DMS53 treated with DMSO at 0.1 percent for 48 hours (cell line): ENCODE results near the gene MMP24OS.
"Not testable (repeated sequence)": the region's sequence is repeated elsewhere in the genome, so short reads cannot be mapped to it uniquely, and the experiment has no call there.

Experiments used
- DNase-seq: peaks from one replicate; lab custom pipeline; 2025; ENCODE audit not compliant: unreplicated experiment; lab: John Stamatoyannopoulos, UW

Gene MMP24OS

DNA sequence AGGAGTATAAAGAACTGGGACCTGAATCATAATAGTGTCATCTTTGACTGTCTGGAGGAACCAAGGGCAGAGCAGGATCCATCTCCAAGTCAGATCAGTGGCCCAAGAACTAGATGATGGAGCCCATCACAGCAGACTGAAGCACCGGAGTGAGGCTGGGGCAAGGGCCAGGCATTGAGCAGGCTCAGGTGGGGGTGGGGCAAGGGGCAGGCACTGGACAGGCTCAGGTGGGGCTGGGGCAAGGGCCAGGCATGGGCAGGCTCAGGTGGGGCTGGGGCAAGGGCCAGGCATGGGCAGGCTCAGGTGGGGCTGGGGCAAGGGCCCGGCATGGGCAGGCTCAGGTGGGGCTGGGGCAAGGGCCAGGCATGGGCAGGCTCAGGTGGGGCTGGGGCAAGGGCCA, 25.3 kb downstream of the MMP24OS start:
- not testable (repeated sequence) for DNase-seq

DNA sequence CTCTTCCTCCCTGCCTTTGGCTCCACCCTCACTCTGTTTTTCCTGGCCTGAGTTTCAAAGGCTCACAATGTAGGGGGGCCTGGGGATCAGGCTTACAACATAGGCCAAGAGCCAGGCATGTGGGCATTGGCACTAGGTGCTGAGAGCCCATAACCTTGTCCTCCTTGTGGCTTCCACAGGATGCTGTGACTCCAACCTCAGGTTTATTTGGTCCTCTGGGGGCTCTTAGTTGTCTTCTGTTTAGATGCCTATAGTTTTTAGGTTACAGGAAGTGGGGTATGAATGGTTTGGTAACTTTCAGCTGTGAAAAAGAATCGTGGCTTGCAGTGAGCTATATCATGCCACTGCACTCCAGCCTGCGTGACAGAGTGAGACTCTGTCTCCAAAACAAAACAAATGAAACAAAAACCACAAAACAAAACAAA, 25.9 kb downstream of the MMP24OS start:
- DNase-seq, result no peak

DNA sequence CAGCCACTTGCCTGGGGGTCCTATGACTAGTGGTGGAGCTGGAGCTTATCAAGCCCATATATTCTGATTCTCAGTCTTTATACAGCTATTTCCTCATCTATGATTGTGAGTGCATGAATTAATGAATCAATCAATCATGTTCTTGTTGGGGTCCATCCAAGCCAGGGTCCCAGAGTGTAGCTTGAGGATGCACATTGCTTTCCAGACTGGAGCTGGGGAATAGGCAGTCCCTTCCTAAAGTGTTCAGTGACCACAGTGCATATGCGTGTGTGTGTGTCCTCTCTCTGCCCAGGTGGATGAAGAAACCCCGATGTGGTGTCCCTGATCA, 26.3 kb downstream of the MMP24OS start:
- DNase-seq, result no peak

DNA sequence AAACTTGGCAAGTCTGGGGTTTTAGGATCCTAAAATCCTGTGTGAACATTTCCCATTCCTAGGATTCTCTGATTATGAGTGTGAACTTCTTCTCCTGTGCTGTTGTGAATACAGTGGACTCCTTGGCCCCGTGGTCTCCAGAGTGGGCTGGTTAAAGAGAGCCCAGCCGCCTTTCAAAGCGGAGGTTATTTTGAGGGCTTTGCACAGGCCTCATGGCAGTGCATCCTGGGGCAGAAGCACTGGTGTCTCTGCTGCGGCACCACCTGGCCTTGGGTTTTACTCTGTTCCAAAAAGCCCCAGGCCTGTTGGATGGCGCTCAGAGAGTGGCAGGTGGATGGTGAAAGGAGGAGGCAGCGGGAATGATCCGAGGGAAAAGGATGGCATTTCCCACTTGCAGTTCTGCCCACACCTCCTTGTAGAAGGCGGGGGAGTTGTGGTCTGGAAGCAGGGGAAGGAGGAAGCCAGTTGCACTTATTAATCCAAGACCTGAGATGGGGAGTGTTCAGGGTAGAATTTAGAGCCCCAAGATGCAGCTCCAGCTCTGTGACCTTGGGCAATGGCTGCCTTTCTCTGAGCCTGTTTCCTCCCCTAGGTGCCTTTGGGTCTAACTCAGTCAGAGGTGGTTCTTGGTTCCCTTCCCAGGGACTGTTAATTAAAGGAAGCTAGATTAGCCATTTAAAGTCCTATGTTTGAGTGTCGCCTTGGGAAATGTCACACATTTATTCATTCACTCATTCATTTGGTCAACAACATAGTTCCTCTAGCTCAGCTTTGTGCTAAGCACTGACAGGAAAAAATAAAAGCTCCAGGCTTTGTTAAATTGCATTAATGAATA, 29.1 kb downstream of the MMP24OS start:
- no peak for DNase-seq

DNA sequence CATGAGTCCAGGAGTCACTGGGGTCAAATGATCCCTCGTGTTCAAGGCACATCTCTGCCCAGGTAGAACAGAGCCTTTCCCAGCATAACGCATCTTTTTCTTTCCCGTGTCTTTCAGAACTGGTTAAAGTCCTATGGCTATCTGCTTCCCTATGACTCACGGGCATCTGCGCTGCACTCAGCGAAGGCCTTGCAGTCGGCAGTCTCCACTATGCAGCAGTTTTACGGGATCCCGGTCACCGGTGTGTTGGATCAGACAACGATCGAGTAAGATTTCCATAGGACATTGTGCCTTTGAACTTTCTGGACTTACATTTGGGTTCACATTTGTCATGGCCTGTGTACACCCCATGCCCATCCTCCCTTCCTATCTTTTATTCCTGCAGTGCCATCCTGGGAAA, 31.2 kb downstream of the MMP24OS start:
- DNase-seq, result no peak

DNA sequence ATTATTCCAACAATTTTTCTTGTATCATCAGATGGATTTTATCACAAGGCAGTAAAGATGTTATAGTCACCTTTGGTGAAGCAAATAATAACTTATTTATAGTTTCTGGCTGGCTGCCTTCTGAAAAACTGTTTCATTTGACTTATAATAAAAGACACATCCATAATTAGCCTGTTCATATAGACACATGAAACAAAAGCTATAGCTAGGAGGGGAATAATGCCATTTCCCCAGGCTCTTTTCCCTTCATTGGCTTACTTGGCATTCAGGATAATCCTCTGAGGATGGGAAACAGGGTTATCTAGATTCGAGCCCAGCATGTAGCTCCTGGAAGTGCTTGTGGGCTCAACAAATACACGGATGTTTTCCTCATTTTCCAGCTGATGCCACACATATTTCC, 33.9 kb downstream of the MMP24OS start:
- DNase-seq, result no peak

DNA sequence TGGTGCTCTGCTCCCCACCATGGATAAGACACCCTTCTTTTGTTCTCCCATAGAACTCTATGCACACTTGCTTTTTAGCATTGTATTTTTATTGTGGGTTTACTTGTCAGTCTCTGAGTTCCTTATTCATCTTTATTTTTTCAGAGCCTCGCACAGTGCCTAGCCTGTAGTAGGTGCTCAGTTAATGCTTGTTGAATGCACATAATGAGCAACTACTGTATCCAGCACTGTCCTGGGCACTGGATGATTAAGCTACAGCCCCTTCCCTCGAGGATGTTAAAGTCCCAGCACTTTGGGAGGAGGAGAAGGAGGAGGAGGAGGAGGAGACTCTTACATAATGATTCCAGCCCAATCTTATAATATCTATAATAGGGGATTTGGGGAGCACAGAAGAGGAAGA, 34.6 kb downstream of the MMP24OS start:
- DNase-seq, result no peak

DNA sequence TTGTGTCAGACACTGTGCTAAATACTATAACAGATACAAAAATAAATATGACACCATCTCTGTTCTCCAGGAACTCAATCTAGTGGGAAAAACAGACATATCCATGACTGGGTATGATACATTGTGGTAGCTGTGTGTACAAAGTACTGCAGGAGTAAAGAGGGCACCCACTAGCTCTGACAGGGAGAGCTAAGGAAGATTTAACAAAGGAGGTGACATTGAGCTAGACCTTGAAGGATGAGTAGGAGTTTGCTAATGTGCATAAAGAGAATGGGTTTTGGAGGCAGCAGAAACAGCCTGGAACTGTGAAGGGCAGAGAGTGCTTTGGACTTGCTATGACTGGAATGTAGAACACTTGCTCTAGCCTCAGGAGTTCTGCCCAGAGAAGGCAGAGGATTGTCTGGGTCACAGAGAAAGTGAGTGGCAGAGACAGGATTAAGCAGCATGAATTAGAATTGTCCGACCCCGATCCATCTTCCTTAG, 37.1 kb downstream of the MMP24OS start:
- DNase-seq, result no peak

DNA sequence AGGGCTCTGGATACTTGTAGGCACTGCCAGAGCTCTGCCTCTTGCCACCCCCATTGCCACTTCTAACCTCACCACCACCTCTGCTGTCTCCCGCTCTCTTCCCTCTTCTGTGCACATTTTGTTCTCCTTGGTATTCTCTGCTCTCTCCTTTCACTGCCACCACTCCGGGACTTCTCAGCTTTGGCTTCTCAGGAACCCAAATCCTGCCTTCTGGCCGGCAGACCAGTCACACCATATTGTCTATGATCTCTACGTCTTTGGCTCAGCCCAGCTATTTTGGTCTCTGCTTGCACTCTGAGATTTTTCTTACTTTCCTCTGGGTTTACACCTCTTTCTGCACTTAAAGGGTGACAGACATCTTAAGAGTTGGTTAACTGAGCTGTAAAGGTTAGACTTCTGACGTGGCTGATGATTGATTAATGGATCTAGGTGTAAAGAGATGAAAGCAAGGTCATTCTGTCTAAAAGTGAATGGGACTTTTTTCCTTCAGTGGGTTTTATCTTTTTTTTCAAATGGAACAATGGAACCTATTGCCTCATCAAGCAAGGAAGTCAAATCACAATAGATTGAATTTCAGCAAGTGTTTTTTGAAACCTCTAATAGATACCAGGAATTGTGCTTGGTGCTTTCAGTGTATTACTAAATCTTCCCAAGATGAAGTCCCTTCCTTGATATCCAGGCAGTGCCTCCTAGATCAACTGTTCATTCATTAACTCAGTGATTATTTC, 37.7 kb downstream of the MMP24OS start:
- DNase-seq, result no peak

DNA sequence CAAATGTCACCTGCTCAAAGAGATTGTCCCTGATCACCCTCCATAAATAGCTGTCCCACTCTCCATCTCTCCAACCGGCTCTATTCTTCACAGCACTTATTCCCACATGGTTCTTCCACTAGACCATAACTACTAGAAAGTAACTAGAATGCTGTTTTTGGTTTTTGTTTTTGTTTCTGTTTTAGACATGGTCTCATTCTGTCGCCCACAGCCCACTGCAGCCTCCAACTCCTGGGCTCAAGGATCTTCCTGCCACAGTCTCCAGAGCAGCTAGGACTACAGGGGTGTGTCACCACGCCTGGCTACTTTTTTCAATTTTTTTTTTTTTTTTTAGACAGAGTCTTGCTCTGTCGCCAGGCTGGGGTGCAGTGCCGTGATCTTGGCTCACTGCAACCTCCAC, 39.2 kb downstream of the MMP24OS start:
- DNase-seq, result no peak

DNA sequence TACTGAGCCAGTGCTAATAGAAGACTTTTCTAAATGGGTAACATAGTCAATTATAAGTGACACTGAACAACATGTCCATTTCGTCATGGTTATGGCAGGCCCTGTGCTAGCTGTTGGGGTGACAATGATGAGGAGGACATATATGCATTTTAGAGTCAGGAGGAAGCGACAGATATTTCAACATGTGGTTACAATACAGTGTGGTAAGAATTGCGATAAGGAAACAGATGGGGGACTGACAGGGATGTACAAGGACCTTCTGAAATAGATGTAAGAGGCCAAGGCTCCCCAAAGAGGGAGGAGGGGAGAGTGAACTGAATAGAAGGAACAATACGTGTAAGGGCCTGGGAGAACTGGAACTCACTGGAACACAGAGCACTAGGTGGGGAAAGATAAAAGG, 39.8 kb downstream of the MMP24OS start:
- DNase-seq, result no peak

DNA sequence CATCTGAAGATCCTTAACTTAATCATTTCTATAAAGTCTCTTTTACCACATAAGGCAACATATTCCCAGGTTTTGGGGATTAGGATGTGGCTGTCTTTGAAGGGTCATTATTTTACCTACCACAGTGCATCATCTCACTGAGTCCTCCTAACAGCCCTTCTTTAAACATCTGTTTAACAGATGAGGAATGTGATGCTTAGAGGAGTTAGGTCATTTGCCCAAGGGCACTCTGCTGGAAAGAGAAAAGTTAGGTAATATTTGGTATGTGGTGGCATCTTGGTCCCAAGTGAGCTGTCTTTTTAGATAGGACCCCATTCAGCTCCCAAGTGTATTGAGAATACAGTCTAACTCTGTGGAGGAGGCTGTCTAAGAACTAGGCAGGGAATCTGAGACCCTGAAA, 40.4 kb downstream of the MMP24OS start:
- DNase-seq, result no peak

DNA sequence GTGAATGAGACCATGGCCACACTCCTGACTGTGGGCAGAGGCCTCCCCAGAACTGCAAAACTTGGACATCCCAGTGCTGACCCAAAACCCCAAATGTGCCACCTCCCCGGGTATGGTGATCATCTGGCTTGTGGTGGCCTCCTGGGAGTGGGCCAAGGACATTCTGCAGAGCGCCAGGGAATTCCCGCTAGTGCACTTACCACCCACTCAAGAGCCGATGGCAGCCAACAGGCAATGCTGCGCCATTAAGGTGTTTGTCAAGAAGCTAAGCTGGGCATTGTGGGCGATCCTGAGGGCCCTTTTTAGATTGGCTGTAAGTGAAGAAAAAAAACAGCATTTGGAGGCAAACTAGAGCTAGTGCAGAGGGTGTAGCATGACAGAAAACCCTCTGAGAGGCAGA, 42.0 kb downstream of the MMP24OS start:
- DNase-seq, result no peak

DNA sequence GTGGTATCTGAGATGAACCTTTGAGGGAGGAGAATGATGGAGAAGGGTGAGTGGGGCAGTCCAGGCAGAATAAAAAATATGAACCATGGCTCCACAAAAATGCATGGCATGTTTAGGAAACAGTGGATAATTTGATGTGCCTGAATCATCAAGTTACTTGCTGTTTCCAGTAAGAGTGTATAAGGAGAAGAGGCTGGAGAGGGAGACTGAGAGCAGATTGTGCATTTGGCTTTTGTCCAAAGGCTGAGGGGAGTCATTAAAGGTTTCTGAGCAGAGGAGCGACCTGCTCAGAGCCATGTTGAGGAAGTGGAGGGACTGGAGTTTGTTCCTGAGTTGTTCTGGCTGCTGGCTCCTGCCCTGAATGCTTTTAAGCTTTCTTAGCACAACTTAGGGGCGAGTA, 45.3 kb downstream of the MMP24OS start:
- no peak for DNase-seq

DNA sequence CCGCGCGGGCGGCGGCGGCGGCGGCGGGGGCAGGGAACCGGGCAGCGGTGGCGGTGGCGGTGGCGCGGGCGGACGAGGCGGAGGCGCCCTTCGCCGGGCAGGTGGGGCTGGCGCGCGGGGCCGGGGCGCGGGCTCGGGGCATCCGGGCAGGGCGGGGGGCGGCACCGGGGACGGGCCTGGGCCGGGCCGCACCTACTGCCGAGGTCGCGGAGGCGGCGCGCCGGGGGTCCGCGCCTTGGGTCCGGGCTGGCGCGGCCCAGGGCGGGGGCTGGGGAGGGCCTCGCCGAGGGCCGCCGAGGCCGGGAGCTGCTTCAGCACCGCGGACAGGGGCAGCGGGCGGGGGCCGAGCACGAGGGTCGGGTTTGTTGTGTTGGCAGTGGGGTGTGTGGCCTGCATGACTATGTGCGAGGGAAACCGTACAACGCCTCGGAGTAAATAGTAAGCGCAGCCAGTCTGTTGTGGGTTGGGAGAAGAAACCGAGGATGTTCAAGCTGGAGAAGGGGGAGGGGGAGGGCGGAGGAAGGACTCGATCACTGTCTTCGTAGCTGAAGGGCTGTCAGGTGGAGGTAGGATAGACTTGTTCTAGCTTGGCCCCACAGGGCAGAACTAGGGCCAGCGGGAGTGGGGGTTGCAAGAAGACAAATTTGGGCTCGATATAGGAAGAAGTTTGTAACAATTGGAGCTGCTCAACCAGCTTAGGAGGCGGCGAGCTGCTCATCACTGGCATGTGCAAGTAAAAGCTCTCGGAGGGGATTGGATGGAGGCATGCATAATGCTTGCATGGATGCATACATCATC, 50.8 kb downstream of the MMP24OS start:
- DNase-seq, result no peak
